HG02973 (cell line): ENCODE data around the gene KRT34.
"Not testable (repeated sequence)": the region's sequence is repeated elsewhere in the genome, so short reads cannot be mapped to it uniquely, and the experiment has no call there.

Source experiments
- ATAC-seq: cut with Tn5 transposase; IDR thresholded peaks from one replicate; pipeline ENCODE4 v1.9.1; 2021; ENCODE audit warnings: moderate library complexity; ENCODE audit not compliant: unreplicated experiment

Gene KRT34

GRCh38 chr17:41404024-41404671, 22.0 kb upstream of the KRT34 start:
- ATAC-seq, result no peak

- no peak for ATAC-seq
These were observed 21.4 kb upstream of the KRT34 start for GRCh38 chr17:41403404-41404023.

GRCh38 chr17:41402161-41402560, 20.1 kb upstream of the KRT34 start:
- ATAC-seq, result no peak

- ATAC-seq, result no peak
These were observed 15.0 kb upstream of the KRT34 start, which contains the start of gene KRT31 for GRCh38 chr17:41396996-41397660. Gene KRT31 (minus strand): TSS chr17:41397608. CDS start chr17:41397539, 69 bp downstream.

- no peak for ATAC-seq
These were observed 14.2 kb upstream of the KRT34 start for GRCh38 chr17:41396340-41396739.

GRCh38 chr17:41395611-41396010, 13.5 kb upstream of the KRT34 start:
- ATAC-seq, result no peak

- ATAC-seq, result not testable (repeated sequence)
These were observed 12.9 kb upstream of the KRT34 start for GRCh38 chr17:41395044-41395443.

- ATAC-seq, result no peak
These were observed 12.3 kb upstream of the KRT34 start for GRCh38 chr17:41394254-41394996.

GRCh38 chr17:41393826-41394225, 11.7 kb upstream of the KRT34 start:
- ATAC-seq, result no peak

GRCh38 chr17:41393294-41393693, 11.2 kb upstream of the KRT34 start:
- no peak for ATAC-seq

GRCh38 chr17:41392278-41392677, 10.2 kb upstream of the KRT34 start:
- ATAC-seq, result no peak

- no peak for ATAC-seq
These were observed 9.4 kb upstream of the KRT34 start for GRCh38 chr17:41391535-41391934.

- ATAC-seq, result no peak
These were observed 8.4 kb upstream of the KRT34 start for GRCh38 chr17:41390411-41390938.

- no peak for ATAC-seq
These were observed 5.6 kb upstream of the KRT34 start for GRCh38 chr17:41387670-41388069.

- no peak for ATAC-seq
These were observed 4.1 kb upstream of the KRT34 start for GRCh38 chr17:41386227-41386626.

GRCh38 chr17:41383690-41384089, 1.6 kb upstream of the KRT34 start:
- ATAC-seq, result no peak

- no peak for ATAC-seq
These were observed 288 bp upstream of the KRT34 start for GRCh38 chr17:41382394-41382793.

- not testable (repeated sequence) for ATAC-seq
These were observed 2.0 kb downstream of the KRT34 start for GRCh38 chr17:41380091-41380490.

- ATAC-seq, result no peak
These were observed 4.6 kb downstream of the KRT34 start for GRCh38 chr17:41377546-41377945.

- no peak for ATAC-seq
These were observed 12.4 kb downstream of the KRT34 start, which contains the start of gene KRT33B for GRCh38 chr17:41369713-41370112. Gene KRT33B (minus strand): TSS chr17:41369813. CDS start chr17:41369750, 63 bp downstream.

GRCh38 chr17:41369023-41369422, 13.1 kb downstream of the KRT34 start:
- no peak for ATAC-seq
